Renal pelvis (tissue), 4 donors: Measurements from ENCODE around the gene DNAJC11. TPM values are rescaled to one million over a fixed set of nuclear protein-coding genes. Genes with fewer than 3 reads are reported as not detected.
"Not testable (repeated sequence)": the region's sequence is repeated elsewhere in the genome, so short reads cannot be mapped to it uniquely, and the experiment has no call there.

Experiments
- DNase-seq: peaks from one replicate; pipeline ENCODE4 v3.0.0-alpha.2; 2013
- polyA plus RNA-seq, 3 donors: library from polyadenylated mRNA; unstranded; fragments of 120-200 nt; gene quantifications; one replicate each; pipeline ENCODE4 v1.2.1, GENCODE V29; 2013; ENCODE audit not compliant: insufficient read length in 3 of 3

DNAJC11 gene
- polyA plus RNA-seq, 3 donors = 57.3 to 79.4 (median 78.4) TPM

- DNase-seq = not testable (repeated sequence)
Observed at GRCh38 chr1:6662468-6662867, 39.1 kb downstream of the DNAJC11 start.

DNA sequence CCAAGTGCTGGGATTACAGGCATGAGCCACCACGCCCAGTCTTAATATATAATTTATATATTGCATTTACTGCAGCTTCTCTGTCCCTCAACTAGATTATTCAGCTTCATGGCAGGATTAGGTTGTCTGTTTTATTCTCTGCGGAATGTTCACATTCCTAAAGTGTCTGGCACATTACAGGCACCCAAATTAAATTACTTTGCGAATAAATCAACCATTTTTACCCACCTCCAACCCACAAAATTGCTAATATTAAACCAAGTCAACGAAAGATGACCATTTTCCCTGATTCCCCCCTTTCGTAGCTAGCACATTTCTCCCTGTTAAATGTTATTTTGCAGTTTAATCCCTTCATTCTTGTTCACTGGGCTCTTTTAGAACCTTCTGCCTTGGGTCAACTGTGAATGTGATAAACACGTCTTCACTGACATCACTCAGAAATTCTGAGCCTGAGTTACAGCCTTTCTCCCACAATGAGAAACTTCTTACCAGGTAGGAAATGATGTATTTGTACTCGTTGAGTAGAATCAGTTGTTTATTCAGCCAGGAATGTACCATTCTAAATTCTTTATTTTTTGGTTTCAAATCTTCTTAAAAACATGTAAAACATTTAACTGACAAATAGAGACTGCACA lies 41.1 kb downstream of the DNAJC11 start:
- no peak for DNase-seq

DNA sequence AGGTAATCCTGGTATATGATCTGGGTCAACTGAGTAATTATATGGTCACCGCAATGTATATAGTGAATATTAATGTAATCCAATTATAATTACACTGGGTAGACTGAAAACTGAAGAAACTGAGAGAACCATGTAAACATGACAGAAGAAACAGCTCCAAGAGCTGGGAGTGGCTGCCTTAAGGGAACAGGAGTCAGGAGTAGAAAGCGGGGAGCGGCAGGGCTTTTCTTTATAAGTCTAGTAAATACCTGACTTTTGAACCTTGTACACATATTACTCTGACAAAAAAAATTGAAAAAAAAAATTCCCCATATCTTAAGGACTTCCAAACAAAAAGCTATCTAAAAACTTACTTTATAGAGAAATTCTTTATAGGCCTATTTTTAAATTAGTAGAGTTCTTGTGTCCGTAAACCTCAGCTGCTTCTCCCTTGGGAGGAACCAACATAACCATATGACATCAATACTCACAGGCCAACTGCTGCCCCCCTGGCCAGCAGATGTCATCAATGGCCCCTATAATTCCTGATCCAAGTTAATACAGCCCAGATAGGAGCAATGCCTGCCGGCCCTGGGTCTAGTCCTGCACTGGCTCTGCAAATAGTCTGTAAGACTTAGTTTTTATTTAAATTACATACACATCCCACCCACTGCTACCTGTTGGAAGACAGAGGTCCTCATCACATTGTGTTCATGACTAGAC lies 43.1 kb downstream of the DNAJC11 start:
- no peak for DNase-seq

- no peak for DNase-seq
Observed at GRCh38 chr1:6657138-6657537, 44.5 kb downstream of the DNAJC11 start.

DNA sequence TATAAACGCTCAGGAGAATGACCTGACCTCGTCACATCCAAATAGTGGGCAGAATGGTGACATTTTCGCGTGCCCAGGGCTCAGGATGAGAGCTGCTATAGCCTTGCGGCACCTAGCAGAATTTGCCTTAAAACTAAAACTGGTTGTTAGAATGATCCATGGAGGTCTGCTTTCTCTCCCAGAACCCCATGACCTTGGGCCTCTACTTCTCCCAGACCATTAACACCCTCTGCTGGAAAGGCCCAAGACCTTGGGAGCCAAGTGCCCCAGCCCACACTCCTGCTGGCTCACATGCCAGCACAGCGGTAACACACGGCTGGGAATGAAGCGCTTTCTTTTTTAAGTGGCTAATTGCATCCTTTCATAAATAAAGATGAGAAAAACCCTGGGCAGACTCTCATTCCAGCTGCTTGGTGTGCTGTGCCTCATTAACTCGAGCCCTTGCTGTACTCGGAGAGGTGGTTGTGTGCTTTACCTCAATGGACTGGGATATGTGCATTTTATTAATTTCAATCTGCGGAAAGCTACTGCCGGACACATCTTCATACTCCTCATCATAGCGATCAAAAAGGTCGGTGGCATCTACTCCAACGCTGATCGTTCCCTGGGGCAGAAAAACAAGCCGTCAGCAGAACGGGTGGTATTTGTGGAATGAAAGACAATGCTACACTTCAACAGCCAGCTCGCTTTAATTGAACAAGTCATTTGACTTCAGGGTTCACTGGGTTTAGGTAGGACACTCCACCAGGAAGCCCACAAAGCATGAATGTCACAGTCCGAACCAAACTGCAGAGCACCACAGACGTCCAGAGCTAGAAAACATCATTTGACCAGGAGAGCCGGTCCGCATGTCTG lies 48.0 kb downstream of the DNAJC11 start:
- peak; percentile 73 for DNase-seq

GRCh38 chr1:6652986-6653385 lies 48.6 kb downstream of the DNAJC11 start:
- no peak for DNase-seq

DNA sequence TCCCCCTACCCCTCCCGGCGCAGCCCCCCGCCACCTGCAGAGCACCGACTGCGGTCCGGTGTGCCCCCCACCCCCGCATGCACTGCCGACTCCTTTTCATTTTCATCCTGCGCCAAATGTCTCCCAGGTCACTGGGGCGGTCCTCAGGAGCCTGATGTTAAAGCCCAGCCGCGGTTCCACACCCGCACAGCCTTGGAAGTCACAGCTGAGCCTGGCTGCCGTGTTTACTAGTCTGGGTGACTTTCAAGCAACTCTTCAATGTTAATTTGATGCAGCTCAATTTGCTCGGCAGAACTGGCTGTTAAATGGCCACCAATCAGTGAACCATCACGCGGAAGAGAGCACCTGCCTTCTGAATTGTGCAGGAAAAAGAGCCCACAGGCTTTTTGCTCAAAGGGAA lies 49.7 kb downstream of the DNAJC11 start:
- DNase-seq = peak; percentile 24

DNA sequence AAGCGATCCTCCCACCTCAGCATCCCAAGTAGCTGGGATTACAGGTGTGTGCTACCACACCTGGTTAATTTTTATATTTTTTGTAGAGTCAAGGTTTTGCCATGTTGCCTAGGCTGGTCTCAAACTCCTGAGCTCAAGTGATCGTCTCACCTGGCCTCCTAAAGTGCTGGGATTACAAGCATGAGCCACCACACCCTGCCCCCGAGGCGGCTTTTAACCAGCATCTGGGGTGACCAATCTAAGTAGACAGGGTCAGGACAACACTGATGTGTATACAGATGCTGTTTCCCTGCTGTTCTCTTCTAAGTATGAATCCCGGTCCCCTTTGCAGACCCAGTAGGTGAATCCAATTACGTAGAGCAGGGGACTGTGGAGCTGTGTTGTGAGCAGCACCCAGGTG lies 53.1 kb downstream of the DNAJC11 start:
- DNase-seq = no peak

- peak; percentile 69 for DNase-seq
Observed at GRCh38 chr1:6646499-6647148, 55.0 kb downstream of the DNAJC11 start.

- peak; percentile 69 for DNase-seq
Observed at GRCh38 chr1:6645018-6645417, 56.6 kb downstream of the DNAJC11 start.

GRCh38 chr1:6640867-6641266 lies 60.7 kb downstream of the DNAJC11 start:
- not testable (repeated sequence) for DNase-seq

- DNase-seq = no peak
Observed at GRCh38 chr1:6638226-6638625, 63.4 kb downstream of the DNAJC11 start.

DNA sequence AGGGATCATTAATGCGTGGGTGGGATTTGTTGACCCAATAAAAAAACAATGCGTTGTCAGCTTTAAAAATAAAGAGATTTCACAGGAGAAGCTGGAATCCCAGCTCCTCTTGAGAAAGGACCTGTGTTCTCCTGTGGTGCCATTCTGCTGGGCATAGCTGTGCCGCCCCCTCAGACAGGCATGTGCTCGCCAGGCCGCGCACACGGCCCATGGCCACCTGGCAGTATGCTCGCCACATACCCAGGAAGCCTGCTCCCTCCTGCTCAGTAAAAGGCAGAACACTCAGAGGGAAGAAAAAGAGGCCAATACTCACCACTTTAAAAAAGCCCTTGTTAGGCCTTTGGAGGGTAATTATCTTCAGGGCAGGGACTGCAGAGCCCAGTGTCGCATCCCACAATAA lies 63.8 kb downstream of the DNAJC11 start:
- DNase-seq = no peak

- DNase-seq = not testable (repeated sequence)
Observed at GRCh38 chr1:6636778-6637177, 64.8 kb downstream of the DNAJC11 start.

GRCh38 chr1:6635910-6636760 lies 65.5 kb downstream of the DNAJC11 start:
- no peak for DNase-seq

GRCh38 chr1:6635161-6635909 lies 66.3 kb downstream of the DNAJC11 start:
- DNase-seq = no peak

GRCh38 chr1:6634371-6635052 lies 67.1 kb downstream of the DNAJC11 start:
- DNase-seq = peak; percentile 28

- DNase-seq = no peak
Observed at GRCh38 chr1:6632588-6633514, 68.8 kb downstream of the DNAJC11 start.

GRCh38 chr1:6631058-6631457 lies 70.6 kb downstream of the DNAJC11 start:
- no peak for DNase-seq
